Measurements from ENCODE around the gene VWA5A. TPM values are rescaled to one million over a fixed set of nuclear protein-coding genes. Genes with fewer than 3 reads are reported as not detected.

The VWA5A gene
- total and polyA plus RNA-seq, 2 of the 13 experiments (the other 11 are each of a cell fraction or from before 2014, with no cell fraction given), result 1.3 to 1.8 TPM

- CTCF ChIA-PET (ENCODE audit: low intra/inter-chr PET ratio, low total read pairs), result no interaction called here
- no peaks in the 10 kb centered on the region for H3K27me3 ChIP-seq (ENCODE audit: control insufficient read depth in 1 of 2, insufficient read depth in 2 of 2, low read length in 2 of 2)
- H3K9me3 ChIP-seq (ENCODE audit: low read length), result no peaks in the 10 kb centered on the region
- no peak overlapping the region for H2AFZ ChIP-seq (ENCODE audit: low read length)
- no peaks in the 10 kb centered on the region for H3K79me2 ChIP-seq (ENCODE audit: insufficient read depth, low read length)
- DNase-seq (ENCODE audit: low spot score), result no peak
- intact Hi-C loops (cut with micrococcal nuclease; ENCODE audit: unreplicated experiment) (no loop called here), in situ Hi-C loops (cut with HindIII; ENCODE audit: extremely low pct_ligation_motif_present, low pct_unique_long_range_greater_than_20kb) (no loop called here)
- TF ChIP-seq IRF9 (CRISPR knock-in tag; IDR thresholded peaks at IDR 0.05; ENCODE audit: borderline replicate concordance) (no peak), ZNF430 (CRISPR knock-in tag; IDR thresholded peaks at IDR 0.05) (no peak), THAP8 (CRISPR knock-in tag; IDR thresholded peaks at IDR 0.05; ENCODE audit: borderline replicate concordance) (no peak), CREB3 (CRISPR knock-in tag; IDR thresholded peaks at IDR 0.05) (no peak), NCOR1 (IDR thresholded peaks at IDR 0.05; ENCODE audit: borderline replicate concordance, low read length) (no peak), TBX3 (IDR thresholded peaks at IDR 0.05; ENCODE audit: borderline replicate concordance) (no peak), ZBTB8A (CRISPR knock-in tag; IDR thresholded peaks at IDR 0.05; ENCODE audit: borderline replicate concordance, low read depth) (no peak), GZF1 (CRISPR knock-in tag; IDR thresholded peaks at IDR 0.05) (no peak)
- TF ChIP-seq, protein P1, sequence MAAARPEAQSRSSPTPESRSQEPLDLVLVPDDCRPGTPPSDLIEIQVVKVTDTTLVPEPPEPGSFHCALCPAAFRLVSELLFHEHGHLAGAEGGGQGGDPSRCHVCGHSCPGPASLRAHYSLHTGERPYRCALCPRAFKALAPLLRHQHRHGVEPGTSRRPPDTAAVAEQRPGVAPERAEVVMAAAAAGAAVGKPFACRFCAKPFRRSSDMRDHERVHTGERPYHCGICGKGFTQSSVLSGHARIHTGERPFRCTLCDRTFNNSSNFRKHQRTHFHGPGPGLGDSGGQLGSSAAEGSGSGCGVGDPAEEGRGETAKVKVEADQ (CRISPR knock-in tag; IDR thresholded peaks at IDR 0.05; ENCODE audit: borderline replicate concordance), result no peak
- H3K4me3 ChIP-seq (replicated peaks in 1 of 3; ENCODE audit: insufficient read depth in 1 of 3, low read depth in 2 of 3, low read length in 3 of 3), result no peak overlapping the region
- POLR2A ChIA-PET, result no interaction called here
- FAIRE-seq, result no peak
- H3K4me2 ChIP-seq (ENCODE audit: low read depth, low read length), result no peak overlapping the region
- H4K20me1 ChIP-seq (ENCODE audit: insufficient read depth, low read length), result no peaks in the 10 kb centered on the region
- H3K9ac ChIP-seq (ENCODE audit: insufficient read depth, low read depth, low read length), result no peak overlapping the region
- no TSS peak for BruUV-seq (replicated peaks)
- H3K4me1 ChIP-seq (ENCODE audit: insufficient read depth, low read length), result no peaks in the 10 kb centered on the region
- no peak overlapping the region for H3K27ac ChIP-seq (ENCODE audit: extremely low read length, insufficient read depth, low read length)
- ATAC-seq, result no peak
- H3K36me3 ChIP-seq (replicated peaks in 1 of 2; ENCODE audit: control insufficient read depth in 1 of 2, insufficient read depth in 2 of 2, low read length in 2 of 2), result no peaks in the 10 kb centered on the region
Observed at GRCh38 chr11:124090996-124091395, 24.3 kb upstream of the VWA5A start.

Data from HepG2 (cell line).